ENCODE measurements around the gene TPGS1. TPM values are rescaled to one million over a fixed set of nuclear protein-coding genes. Genes with fewer than 3 reads are reported as not detected.
A peak's percentile ranks its signal among the peaks of the same experiment; 100 is the strongest.

TPGS1 gene
- total and polyA plus RNA-seq, 4 donors: 17.4 to 33.0 (median 19.7) TPM

- no peak overlapping the region for H3K4me3 ChIP-seq (ENCODE audit: low read length in 2 of 2)
- H3K9me3 ChIP-seq (ENCODE audit: control insufficient read depth, low read length): no peaks in the 10 kb centered on the region
- H3K27ac ChIP-seq (ENCODE audit: low read depth in 1 of 2, low read length in 2 of 2): no peak overlapping the region
- no peak for ATAC-seq (ENCODE audit: low FRiP score)
- DNase-seq: peak in 1 of 2 donors; percentile 74
- H3K36me3 ChIP-seq (ENCODE audit: control insufficient read depth in 1 of 2, insufficient read depth in 2 of 2, low read length in 1 of 2): no peaks in the 10 kb centered on the region
- no peaks in the 10 kb centered on the region for H3K4me1 ChIP-seq (ENCODE audit: control insufficient read depth in 1 of 2, insufficient read depth in 2 of 2, low read length in 2 of 2)
- no peaks in the 10 kb centered on the region for H3K27me3 ChIP-seq (ENCODE audit: control insufficient read depth in 1 of 2, insufficient read depth in 2 of 2, low read length in 1 of 2)
- WGBS, 2 donors: 78% methylated on average over 41 to 52 of the region's 52 CpGs
- intact Hi-C loops (cut with DNase I): no loop called here
These were observed 41.9 kb downstream of the TPGS1 start for GRCh38 chr19:548886-549830.

GRCh38 chr19:554817-555216 lies 47.5 kb downstream of the TPGS1 start:
- Histone ChIP-seq H3K36me3 (ENCODE audit: control insufficient read depth in 1 of 2, insufficient read depth in 2 of 2, low read length in 1 of 2) (no peaks in the 10 kb centered on the region), H3K4me1 (ENCODE audit: control insufficient read depth in 1 of 2, insufficient read depth in 2 of 2, low read length in 2 of 2) (no peaks in the 10 kb centered on the region), H3K4me3 (ENCODE audit: low read length in 2 of 2) (no peak overlapping the region), H3K27me3 (ENCODE audit: control insufficient read depth in 1 of 2, insufficient read depth in 2 of 2, low read length in 1 of 2) (no peaks in the 10 kb centered on the region), H3K27ac (ENCODE audit: low read depth in 1 of 2, low read length in 2 of 2) (no peak overlapping the region), H3K9me3 (ENCODE audit: control insufficient read depth, low read length) (no peaks in the 10 kb centered on the region)
- no peak for ATAC-seq (ENCODE audit: low FRiP score)
- WGBS, 2 donors: 57 to 65% methylated on average over 20 of the region's 20 CpGs
- no peak for DNase-seq
- intact Hi-C loops (cut with DNase I): no loop called here

- DNase-seq (no peak), ATAC-seq (ENCODE audit: low FRiP score) (no peak)
- H3K4me1 ChIP-seq (ENCODE audit: control insufficient read depth in 1 of 2, insufficient read depth in 2 of 2, low read length in 2 of 2): no peaks in the 10 kb centered on the region
- no peaks in the 10 kb centered on the region for H3K36me3 ChIP-seq (ENCODE audit: control insufficient read depth in 1 of 2, insufficient read depth in 2 of 2, low read length in 1 of 2)
- H3K27ac ChIP-seq (ENCODE audit: low read depth in 1 of 2, low read length in 2 of 2): no peak overlapping the region
- intact Hi-C loops (cut with DNase I): no loop called here
- WGBS, 2 donors: 90 to 91% methylated on average over 14 of the region's 14 CpGs
- H3K9me3 ChIP-seq (ENCODE audit: control insufficient read depth, low read length): no peaks in the 10 kb centered on the region
- no peak overlapping the region for H3K4me3 ChIP-seq (ENCODE audit: low read length in 2 of 2)
- no peaks in the 10 kb centered on the region for H3K27me3 ChIP-seq (ENCODE audit: control insufficient read depth in 1 of 2, insufficient read depth in 2 of 2, low read length in 1 of 2)
These were observed 48.1 kb downstream of the TPGS1 start for GRCh38 chr19:555474-555808.

GRCh38 chr19:556611-557382 lies 49.5 kb downstream of the TPGS1 start:
- DNase-seq: peak in 1 of 2 donors; percentile 79
- Histone ChIP-seq H3K36me3 (ENCODE audit: control insufficient read depth in 1 of 2, insufficient read depth in 2 of 2, low read length in 1 of 2) (no peaks in the 10 kb centered on the region), H3K9me3 (ENCODE audit: control insufficient read depth, low read length) (no peaks in the 10 kb centered on the region), H3K4me1 (ENCODE audit: control insufficient read depth in 1 of 2, insufficient read depth in 2 of 2, low read length in 2 of 2) (no peaks in the 10 kb centered on the region), H3K4me3 (ENCODE audit: low read length in 2 of 2) (no peak overlapping the region), H3K27me3 (ENCODE audit: control insufficient read depth in 1 of 2, insufficient read depth in 2 of 2, low read length in 1 of 2) (no peaks in the 10 kb centered on the region), H3K27ac (ENCODE audit: low read depth in 1 of 2, low read length in 2 of 2) (no peak overlapping the region)
- ATAC-seq (ENCODE audit: low FRiP score): no peak
- intact Hi-C loops (cut with DNase I): no loop called here
- 74 to 77% methylated on average over 31 of the region's 31 CpGs for WGBS, 2 donors

GRCh38 chr19:558770-559439 lies 51.6 kb downstream of the TPGS1 start:
- no peaks in the 10 kb centered on the region for H3K9me3 ChIP-seq (ENCODE audit: control insufficient read depth, low read length)
- H3K4me1 ChIP-seq (ENCODE audit: control insufficient read depth in 1 of 2, insufficient read depth in 2 of 2, low read length in 2 of 2): no peaks in the 10 kb centered on the region
- no peaks in the 10 kb centered on the region for H3K27me3 ChIP-seq (ENCODE audit: control insufficient read depth in 1 of 2, insufficient read depth in 2 of 2, low read length in 1 of 2)
- intact Hi-C loops (cut with DNase I): no loop called here
- H3K36me3 ChIP-seq (ENCODE audit: control insufficient read depth in 1 of 2, insufficient read depth in 2 of 2, low read length in 1 of 2): no peaks in the 10 kb centered on the region
- 44 to 48% methylated on average over 21 of the region's 21 CpGs for WGBS, 2 donors
- H3K27ac ChIP-seq (ENCODE audit: low read depth in 1 of 2, low read length in 2 of 2): no peak overlapping the region
- no peak overlapping the region for H3K4me3 ChIP-seq (ENCODE audit: low read length in 2 of 2)
- ATAC-seq (ENCODE audit: low FRiP score): no peak
- no peak for DNase-seq

- H3K36me3 ChIP-seq (ENCODE audit: control insufficient read depth in 1 of 2, insufficient read depth in 2 of 2, low read length in 1 of 2): no peaks in the 10 kb centered on the region
- H3K27ac ChIP-seq (ENCODE audit: low read depth in 1 of 2, low read length in 2 of 2): no peak overlapping the region
- no peaks in the 10 kb centered on the region for H3K27me3 ChIP-seq (ENCODE audit: control insufficient read depth in 1 of 2, insufficient read depth in 2 of 2, low read length in 1 of 2)
- no peak for ATAC-seq (ENCODE audit: low FRiP score)
- H3K9me3 ChIP-seq (ENCODE audit: control insufficient read depth, low read length): no peaks in the 10 kb centered on the region
- H3K4me1 ChIP-seq (ENCODE audit: control insufficient read depth in 1 of 2, insufficient read depth in 2 of 2, low read length in 2 of 2): no peaks in the 10 kb centered on the region
- DNase-seq: no peak
- intact Hi-C loops (cut with DNase I): no loop called here
- 66 to 69% methylated on average over 12 of the region's 12 CpGs for WGBS, 2 donors
- H3K4me3 ChIP-seq (ENCODE audit: low read length in 2 of 2): no peak overlapping the region
These were observed 52.8 kb downstream of the TPGS1 start for GRCh38 chr19:560121-560520.

- peak; percentile 60 for ATAC-seq (ENCODE audit: low FRiP score)
- no peak overlapping the region for H3K27ac ChIP-seq (ENCODE audit: low read depth in 1 of 2, low read length in 2 of 2)
These were observed 59.1 kb downstream of the TPGS1 start for GRCh38 chr19:566403-566802.

GRCh38 chr19:566844-567243 lies 59.5 kb downstream of the TPGS1 start:
- DNase-seq: no peak
- ATAC-seq (ENCODE audit: low FRiP score): no peak
- Histone ChIP-seq H3K4me1 (ENCODE audit: control insufficient read depth in 1 of 2, insufficient read depth in 2 of 2, low read length in 2 of 2) (no peaks in the 10 kb centered on the region), H3K36me3 (ENCODE audit: control insufficient read depth in 1 of 2, insufficient read depth in 2 of 2, low read length in 1 of 2) (no peaks in the 10 kb centered on the region), H3K27ac (ENCODE audit: low read depth in 1 of 2, low read length in 2 of 2) (no peak overlapping the region), H3K9me3 (ENCODE audit: control insufficient read depth, low read length) (no peaks in the 10 kb centered on the region), H3K27me3 (ENCODE audit: control insufficient read depth in 1 of 2, insufficient read depth in 2 of 2, low read length in 1 of 2) (no peaks in the 10 kb centered on the region), H3K4me3 (ENCODE audit: low read length in 2 of 2) (no peak overlapping the region)
- WGBS, 2 donors: 70 to 74% methylated on average over 14 to 16 of the region's 16 CpGs
- intact Hi-C loops (cut with DNase I): no loop called here

More at GRCh38 chr19:566403-566802, 59.1 kb downstream of the TPGS1 start:
- no peaks in the 10 kb centered on the region for H3K9me3 ChIP-seq (ENCODE audit: control insufficient read depth, low read length)
- WGBS, 2 donors: 25 to 30% methylated on average over 18 of the region's 19 CpGs
- no peaks in the 10 kb centered on the region for H3K27me3 ChIP-seq (ENCODE audit: control insufficient read depth in 1 of 2, insufficient read depth in 2 of 2, low read length in 1 of 2)
- no peak overlapping the region for H3K4me3 ChIP-seq (ENCODE audit: low read length in 2 of 2)
- no peak for DNase-seq
- H3K36me3 ChIP-seq (ENCODE audit: control insufficient read depth in 1 of 2, insufficient read depth in 2 of 2, low read length in 1 of 2): no peaks in the 10 kb centered on the region
- no peaks in the 10 kb centered on the region for H3K4me1 ChIP-seq (ENCODE audit: control insufficient read depth in 1 of 2, insufficient read depth in 2 of 2, low read length in 2 of 2)
- intact Hi-C loops (cut with DNase I): no loop called here

All from aorta (tissue), 5 donors.